NCI-H524 (cell line): ENCODE data around the gene KIF17.

Experiments
- DNase-seq, 2 experiments: peaks; one replicate each; lab custom pipeline; 2025; lab: John Stamatoyannopoulos, UW

Gene KIF17

GRCh38 chr1:20625176-20626097 is 92.4 kb downstream of the KIF17 start:
- no peak for DNase-seq

GRCh38 chr1:20624709-20625108 is 93.1 kb downstream of the KIF17 start:
- no peak for DNase-seq

GRCh38 chr1:20621012-20621411 is 96.8 kb downstream of the KIF17 start:
- DNase-seq, result no peak

- no peak for DNase-seq
These were observed 97.8 kb downstream of the KIF17 start for GRCh38 chr1:20619999-20620398.

GRCh38 chr1:20618550-20618949 is 99.3 kb downstream of the KIF17 start:
- no peak for DNase-seq

GRCh38 chr1:20616847-20617487 is 100.8 kb downstream of the KIF17 start:
- DNase-seq, result no peak

- peak; percentile 10 to 31 for DNase-seq
These were observed 101.6 kb downstream of the KIF17 start for GRCh38 chr1:20615946-20616846.

GRCh38 chr1:20614131-20614579 is 103.7 kb downstream of the KIF17 start:
- DNase-seq, result no peak
